UCSD-AML1 (cell line): ENCODE measurements around the gene GSTA1.
"Not testable (repeated sequence)": the region's sequence is repeated elsewhere in the genome, so short reads cannot be mapped to it uniquely, and the experiment has no call there.

Experiments used
- DNase-seq: peaks from one replicate; lab custom pipeline; 2025; ENCODE audit not compliant: unreplicated experiment; lab: John Stamatoyannopoulos, UW

GSTA1 gene

DNA sequence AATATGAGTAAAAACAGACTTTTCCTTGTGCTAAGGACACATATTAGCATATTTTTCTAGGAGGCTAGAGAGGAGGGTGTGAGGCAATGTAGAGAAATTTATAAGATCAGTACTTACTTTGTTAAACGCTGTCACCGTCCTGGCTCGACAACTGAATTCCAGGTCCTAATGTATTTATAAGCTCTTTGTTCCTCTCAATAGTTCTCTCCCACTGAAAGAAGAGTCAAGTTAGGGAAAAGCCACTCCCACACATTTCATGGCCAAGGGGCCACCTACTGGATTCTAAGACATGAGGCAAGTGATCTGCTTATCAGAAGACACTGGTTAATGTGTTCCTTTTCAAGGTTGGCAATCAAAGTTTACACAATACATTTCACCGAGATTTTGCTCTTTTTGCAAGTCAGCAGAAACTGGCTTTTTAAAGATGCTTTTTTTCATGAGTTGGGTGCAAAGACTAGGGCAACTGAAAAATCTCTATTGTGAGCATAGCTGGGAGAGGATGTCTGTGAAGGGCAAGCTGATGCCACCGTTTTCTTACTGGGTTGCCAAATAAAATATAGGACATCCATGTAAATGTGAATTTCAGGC, at the start of gene GSTA1:
Gene GSTA1 (minus strand): TSS at position 149 of the 588 bp plus-strand sequence. CDS start 4,549 bp downstream, outside the sequence.
- DNase-seq: not testable (repeated sequence)

DNA sequence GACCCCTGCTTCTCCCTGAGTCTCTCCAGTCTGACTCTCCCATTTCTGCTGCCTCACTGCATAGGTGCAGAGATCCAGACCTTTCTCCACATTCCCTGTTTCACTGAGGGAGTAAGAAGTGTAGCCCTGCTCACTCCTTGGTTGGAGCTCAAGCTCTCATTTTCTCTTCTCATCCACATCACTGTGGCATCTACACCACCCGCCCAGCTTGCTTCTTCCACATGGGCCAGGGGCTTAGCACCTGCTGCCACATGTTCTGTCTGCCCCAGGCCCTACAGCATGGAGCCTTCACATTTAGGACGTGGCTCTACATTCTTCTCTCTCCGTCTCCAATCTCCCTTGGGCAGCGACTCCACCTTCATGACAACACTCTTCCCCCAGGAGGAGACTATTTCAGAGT, 45.5 kb upstream of the GSTA1 start:
- DNase-seq: no peak

DNA sequence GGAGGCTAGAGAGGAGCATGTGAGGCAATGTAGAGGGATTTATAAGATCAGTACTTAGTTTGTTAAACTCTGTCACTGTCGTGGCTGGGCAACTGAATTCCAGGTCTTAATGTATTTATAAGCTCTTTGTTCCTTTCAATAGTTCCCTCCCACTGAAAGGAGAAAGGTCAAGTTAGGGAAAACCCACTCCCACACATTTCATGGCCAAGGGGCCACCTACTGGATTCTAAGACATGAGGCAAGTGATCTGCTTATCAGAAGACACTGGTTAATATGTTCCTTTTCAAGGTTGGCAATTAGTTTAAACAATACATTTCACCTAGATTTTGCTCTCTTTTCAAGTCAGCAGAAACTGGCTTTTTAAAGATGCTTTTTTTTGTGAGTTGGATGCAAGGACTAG, 42.4 kb upstream of the GSTA1 start:
- DNase-seq: no peak

DNA sequence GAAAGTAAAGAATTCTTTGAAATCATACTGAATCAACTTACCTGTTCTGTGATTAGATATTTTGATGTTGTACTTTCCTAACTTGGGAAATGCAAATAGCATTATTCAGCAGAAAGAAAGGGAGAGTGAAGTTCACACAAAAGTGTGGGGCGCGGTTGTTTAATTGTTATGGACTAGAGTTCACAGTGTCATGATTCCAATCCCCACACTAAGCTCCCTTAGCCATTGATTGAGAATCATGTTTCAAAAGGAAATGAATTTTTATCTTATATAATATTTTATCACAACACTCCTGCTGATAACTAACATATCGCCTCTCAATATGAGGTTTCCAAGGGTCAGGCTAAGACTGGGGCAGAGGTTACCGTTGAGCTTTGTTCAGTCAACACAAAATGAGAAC, 40.0 kb upstream of the GSTA1 start:
- DNase-seq: no peak

DNA sequence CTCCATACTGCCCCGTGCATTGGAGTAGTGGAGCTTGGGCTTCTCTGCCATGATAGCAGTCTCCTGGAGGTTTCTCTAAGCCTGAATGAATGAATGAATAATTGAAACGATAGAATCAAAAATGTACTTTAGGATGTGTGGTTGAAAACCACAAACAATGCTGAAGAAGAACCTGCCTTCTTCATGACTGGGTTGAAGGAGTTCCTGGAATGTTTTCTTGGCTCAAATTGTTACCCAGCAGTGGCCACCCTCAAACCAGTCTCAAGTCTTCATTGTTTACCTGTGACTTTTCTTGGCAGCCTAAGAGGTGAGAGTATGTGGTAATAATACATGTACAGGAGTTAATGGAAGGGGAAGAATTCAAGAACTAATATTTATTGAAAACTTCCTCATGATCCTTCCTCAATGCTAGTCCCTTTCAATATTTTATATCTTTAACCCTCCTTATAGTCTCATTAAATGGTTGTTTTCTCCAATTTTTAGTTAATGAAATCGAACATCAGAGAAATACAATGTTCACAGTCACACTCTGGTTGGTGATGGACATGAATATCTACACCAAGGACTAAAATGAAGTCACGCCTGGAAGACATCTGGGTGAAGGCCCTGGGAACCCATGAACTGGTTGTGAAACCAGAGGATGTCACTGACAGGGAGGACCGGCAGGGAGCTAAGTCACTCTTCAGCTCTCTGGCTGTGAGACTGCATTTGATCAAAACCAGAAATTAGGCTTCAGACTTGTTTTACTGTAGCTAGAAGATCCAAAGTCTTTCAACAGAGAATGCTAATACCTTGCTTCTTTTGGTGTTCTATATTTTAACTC, 37.4 kb upstream of the GSTA1 start, which contains the start of gene GSTA5:
Gene GSTA5 (minus strand): TSS at position 51 of the 823 bp plus-strand sequence.
- DNase-seq: no peak

DNA sequence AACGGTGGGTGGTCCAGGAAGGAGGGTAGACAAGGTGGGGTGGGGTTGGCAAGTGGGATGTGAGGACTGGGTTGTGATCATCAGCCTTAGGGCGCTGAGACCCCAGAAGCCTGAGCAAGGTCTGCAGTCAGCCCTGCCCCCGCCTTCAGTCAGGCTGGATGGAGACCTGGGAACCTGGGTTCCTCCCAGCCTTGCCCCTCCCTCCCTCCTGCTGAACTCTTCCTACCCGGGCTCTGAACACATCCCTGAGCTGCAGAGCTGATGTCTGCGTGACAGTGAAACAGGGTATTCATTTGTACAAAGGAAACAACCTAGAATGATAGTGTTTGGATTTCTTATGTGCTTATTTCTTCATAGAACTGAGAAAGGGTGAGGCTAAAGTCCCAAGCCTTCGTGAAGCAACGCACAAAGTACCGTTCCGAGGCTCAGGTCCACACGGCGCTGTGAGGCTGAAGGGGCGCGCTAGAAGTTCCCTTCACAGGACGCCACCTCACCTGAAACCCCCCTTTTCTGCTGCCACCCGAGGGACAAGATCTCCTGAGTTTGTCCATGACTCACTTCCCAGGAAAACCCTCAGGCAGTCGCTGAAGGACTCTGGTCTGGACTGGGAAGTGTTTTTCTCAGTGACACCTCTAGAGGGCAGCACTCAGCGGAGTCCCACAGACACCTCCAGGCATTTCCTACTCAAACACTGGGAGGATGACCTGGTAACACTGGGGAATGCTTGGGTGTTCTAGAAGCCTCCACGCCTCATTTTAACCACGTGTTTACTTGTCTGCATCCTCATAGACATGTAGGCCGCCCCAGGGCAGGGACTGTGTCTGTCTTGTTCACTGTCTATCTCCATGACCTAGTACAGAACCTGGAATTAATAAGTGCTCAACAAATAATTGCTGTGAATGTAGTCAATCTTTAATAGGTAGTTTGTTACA, 35.8 kb upstream of the GSTA1 start:
- DNase-seq: peak; percentile 42

DNA sequence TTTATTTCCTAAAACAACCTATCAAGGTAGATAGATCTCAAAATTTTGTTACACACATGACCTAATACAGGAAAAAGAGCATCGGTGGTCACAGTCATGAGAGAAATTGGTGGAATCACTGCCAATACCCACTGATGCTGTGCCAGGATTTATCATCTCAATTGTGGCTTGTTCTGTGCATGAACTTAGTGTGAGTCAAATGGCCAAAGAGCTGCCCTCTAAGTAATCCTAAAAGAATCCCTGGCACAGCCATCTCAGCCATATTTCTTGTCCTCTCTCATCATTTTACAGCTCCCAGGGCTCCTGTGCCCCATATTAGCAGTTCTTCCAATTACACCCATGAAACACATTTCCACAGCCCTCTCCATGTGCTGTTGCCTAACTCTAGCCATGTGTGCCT, 30.9 kb upstream of the GSTA1 start:
- no peak for DNase-seq

DNA sequence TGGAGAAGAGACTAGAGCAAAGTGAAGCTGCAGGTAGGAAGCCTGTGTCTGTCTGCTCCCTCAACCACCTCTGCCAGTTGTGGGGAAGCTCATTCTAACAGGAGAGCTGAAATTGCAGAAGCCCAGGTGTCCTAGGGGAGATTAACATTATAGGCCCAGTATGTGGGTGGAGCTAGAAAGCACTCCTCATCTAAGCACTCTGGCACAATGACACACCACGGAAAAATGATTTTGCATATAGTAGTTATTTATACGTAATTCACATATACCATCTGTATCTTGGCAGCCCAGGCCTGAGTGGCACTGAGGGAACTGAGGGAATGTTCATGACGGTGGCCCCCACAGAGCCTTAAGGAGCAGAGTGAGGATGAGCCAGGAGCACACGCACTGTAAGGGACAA, 27.3 kb upstream of the GSTA1 start:
- DNase-seq: not testable (repeated sequence)

DNA sequence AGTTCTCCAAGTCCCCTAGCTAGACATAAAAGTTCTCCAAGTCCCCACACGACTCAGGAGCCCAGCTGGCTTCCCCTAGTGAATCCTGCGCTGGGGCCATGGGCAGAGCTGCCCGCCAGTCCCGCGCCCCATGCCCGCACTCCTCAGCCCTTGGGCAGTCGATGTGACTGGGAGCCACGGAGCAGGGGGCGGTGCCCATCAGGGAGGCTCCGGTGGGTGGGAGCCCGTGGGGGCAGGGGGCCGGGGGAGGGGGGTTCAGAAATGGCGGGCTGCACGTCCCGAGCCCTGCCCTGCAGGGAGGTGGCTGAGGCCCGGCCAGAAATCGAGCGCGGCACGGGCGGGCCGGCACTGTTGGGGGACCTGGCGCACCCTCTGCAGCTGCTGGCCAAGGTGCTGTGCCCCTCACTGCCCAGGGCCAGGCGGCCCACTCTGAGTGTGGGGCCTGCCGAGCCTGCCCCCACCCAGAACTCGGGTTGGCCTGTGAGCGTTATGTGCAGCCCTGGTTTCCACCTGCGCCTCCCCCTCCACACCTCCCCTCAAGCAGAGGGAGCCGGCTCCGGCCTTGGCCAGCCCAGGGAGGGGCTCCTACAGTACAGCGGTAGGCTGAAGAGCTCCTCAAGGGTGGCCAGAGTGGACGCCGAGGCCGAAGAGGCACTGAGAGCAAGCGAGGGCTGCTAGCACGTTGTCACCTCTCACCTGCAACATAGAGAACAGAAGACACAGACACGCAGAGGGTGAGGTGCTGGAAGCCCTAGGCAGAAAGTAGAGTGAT, 25.6 kb upstream of the GSTA1 start:
- no peak for DNase-seq

DNA sequence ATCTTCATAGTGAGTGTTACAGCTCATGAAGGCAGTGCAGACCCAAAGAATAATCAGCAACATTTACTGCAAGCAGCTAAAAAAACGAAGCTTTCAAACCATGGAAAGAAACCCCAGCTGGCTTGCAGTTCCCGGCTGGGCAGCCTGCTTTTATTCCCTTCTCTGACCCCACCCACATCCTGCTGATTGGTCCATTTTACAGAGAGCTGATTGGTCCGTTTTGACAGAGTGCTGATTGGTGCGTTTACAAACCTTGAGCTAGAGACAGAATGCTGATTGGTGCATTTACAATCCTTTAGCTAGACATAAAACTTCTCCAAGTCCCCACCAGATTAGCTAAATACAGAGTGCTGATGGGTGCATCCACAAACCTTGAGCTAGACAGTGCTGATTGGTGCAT, 25.0 kb upstream of the GSTA1 start:
- not testable (repeated sequence) for DNase-seq

DNA sequence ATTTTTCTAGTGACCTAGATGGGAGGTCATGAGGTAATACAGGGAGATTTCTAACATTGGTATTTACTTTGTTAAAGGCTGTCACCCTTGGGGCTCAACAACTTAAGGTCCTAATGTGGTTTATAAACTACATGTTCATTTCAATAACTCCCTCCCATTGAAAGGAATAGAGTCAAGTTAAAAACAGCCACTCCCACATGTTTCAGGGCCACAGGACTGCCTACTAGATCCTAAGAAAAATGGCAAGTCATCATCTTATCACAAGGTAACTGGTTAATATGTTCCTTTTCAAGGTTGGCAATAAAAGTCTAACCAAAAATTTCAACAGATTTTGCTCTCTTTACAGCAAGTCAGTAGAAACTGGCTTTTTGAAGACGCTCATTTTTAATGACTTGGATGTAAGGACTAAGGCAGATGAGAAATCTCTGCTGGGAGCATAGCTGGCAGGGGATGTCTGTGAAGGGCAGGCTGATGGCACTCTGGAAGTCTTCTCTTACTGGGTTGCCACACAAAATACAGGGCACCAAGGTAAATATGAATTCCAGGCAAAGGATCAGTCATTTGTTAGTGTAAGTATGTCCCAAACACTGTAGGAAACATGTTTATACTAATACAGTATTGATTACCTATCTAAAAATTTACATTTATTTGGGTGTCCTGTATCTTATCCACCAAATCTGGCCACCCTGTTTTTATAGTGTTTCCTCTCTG, 23.6 kb upstream of the GSTA1 start:
- not testable (repeated sequence) for DNase-seq

DNA sequence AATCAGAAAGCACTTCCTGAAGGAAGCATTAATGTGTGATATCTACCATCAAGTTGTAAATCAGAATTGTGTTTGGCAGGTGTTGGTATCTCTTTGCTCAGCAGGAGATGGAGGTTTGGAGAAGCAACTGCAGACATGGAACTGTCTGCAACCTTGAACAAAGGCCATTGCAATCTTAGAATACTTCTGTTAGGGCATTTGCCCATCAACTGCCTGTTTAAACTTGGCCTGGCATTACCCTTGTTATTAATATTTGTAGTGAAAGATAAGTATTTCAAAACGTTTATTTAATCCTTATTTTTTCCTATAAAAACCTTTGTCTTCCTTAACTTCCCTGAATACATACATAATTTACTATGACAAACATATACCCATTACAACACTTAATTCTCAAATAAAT, 22.9 kb upstream of the GSTA1 start:
- no peak for DNase-seq

DNA sequence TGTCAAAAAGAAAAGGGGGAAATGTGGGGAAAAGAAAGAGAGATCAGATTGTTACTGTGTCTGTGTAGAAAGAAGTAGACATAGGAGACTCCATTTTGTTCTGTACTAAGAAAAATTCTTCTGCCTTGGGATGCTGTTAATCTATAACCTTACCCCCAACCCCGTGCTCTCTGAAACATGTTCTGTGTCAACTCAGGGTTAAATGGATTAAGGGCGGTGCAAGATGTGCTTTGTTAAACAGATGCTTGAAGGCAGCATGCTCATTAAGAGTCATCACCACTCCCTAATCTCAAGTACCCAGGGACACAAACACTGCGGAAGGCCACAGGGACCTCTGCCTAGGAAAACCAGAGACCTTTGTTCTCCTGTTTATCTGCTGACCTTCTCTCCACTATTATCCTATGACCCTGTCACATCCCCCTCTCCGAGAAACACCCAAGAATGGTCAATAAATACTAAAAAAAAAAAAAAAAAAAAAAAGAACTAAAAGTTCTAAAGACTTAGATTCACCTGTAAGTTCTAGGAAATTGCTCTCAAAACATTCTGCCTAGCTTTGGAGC, 22.4 kb upstream of the GSTA1 start:
- DNase-seq: not testable (repeated sequence)

DNA sequence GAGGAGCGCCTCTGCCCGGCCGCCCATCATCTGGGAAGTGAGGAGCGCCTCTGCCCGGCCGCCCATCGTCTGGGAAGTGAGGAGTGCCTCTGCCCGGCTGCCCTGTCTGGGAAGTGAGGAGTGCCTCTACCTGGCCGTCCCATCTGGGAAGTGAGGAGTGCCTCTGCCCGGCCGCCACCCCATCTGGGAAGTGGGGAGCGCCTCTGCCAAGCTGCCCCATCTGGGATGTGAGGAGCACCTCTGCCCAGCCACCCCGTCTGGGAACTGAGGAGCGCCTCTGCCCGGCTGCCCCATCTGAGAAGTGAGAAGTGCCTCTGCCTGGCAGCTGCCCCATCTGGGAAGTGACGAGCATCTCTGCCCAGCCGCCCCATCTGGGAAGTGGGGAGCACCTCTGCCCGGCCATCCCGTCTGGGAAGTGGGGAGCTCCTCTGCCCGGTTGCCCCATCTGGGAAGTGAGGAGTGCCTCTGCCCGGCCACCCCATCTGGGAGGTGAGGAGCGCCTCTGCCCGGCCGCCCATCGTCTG, 21.7 kb upstream of the GSTA1 start:
- not testable (repeated sequence) for DNase-seq

DNA sequence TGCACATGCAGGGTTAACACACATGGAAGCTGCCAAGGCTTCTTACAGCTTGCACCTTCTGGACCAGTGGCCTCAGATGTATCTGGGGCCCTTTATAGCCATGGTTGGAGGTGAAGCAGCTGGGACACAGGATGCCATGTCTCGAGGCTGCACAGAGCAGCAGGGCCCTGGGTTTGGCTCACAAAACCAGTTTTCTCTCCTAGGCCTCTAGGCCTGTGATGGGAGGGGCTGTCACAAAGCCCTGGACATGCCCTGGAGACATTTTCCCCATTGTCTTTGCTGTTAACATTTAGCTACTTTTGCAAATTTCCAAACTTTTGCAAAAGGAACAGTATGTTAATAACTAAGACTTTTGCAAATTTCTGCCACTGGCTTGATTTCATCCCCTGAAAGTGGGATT, 18.2 kb upstream of the GSTA1 start:
- DNase-seq: no peak

DNA sequence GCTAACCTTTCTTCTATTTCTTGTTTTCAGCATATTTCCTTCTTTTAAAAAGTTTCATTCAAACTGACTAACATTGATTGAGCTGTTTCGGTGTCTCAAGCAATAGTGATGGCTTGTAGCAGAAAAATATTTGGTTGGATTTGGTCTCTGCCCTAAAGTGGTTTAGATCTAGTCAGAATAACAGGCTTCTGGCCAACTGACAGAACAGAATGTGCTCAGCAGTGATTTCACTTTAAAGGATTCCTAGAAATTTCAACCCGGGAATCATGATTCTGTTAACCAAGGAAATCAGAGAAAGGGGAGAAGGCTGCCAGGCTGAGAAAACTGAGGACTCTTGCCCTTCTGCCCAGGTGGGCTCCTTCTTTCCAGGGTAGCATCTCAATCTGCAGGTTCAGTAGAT, 16.6 kb upstream of the GSTA1 start:
- DNase-seq: no peak

DNA sequence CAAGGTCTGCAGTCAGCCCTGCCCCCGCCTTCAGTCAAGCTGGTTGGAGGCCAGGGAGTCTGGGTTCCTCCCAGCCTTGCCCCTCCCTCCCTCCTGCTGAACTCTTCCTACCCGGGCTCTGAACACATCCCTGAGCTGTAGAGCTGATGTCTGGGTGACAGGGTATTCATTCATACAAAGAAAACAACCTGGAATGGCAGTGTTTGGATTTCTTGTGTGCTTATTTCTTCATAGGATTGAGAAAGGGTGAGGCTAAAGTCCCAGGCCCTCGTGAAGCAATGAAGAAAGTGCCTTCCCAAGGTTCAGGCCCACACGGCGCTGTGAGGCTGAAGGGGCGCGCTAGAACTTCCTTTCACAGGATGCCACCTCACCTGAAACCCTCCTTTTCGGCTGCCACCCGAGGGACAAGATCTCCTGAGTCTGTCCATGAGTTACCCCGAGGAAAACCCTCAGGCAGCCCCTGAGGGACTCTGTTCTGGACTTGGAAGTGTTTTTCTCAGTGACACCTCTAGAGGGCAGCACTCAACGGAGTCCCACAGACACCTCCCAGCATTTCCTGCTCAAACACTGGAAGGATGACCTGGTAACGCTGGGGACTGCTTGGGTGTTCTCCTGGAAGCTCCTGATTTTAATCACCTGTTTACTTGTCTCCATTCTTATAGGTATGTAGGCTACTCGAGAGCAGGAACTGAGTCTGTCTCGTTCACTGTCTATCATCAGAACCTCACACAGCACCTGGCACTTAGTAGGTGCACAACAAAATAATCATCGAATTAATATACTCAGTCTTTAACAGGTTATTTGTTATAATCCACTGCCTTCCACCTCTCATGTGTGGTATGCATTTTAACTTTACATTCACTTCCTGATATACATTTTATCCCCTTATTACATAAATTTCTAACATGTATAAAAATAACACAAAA, 11.8 kb upstream of the GSTA1 start:
- peak; percentile 26 for DNase-seq

DNA sequence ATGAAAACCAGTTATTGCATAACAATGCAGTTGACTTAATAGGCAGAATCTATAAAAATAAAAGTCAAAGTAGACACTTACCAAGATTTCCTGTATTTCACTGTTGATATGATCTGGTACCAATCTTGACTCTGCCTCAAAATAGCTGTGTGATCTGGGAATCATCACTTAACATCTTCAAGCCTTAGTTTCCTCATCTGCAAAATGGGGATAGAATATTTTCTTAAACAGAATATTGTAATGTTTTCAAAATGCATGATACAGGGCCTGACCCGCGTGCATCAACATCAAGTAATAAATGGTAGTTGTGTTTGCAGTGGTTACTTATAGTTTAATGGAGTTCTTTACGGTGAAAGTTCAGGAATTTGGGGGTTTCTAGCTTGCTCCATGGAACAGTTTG, 10.9 kb upstream of the GSTA1 start:
- not testable (repeated sequence) for DNase-seq
